Embryonic facial prominence (tissue), 1 donor: ENCODE measurements around the gene RAB3D.
"Not testable (repeated sequence)": the region's sequence is repeated elsewhere in the genome, so short reads cannot be mapped to it uniquely, and the experiment has no call there.

Source experiments
- DNase-seq: peaks from one replicate; pipeline ENCODE4 v3.0.0-alpha.2; 2016; ENCODE audit errors: extremely low spot score

RAB3D gene

GRCh38 chr19:11339254-11340098 lies at the start of gene RAB3D:
Gene RAB3D, minus strand, starts transcription at chr19:11339657. Its CDS starts 2,258 bp downstream, at chr19:11337399.
- peak; percentile 76 for DNase-seq

GRCh38 chr19:11387162-11388034 lies 47.9 kb upstream of the RAB3D start:
- no peak for DNase-seq

GRCh38 chr19:11384778-11385129 lies 45.3 kb upstream of the RAB3D start:
- DNase-seq = no peak

GRCh38 chr19:11383706-11384048 lies 44.2 kb upstream of the RAB3D start:
- no peak for DNase-seq

GRCh38 chr19:11382898-11383705 lies 43.6 kb upstream of the RAB3D start:
- no peak for DNase-seq

- DNase-seq = peak; percentile 92
Observed at GRCh38 chr19:11380653-11381537, 41.4 kb upstream of the RAB3D start.

GRCh38 chr19:11379857-11380350 lies 40.4 kb upstream of the RAB3D start:
- no peak for DNase-seq

- not testable (repeated sequence) for DNase-seq
Observed at GRCh38 chr19:11379269-11379845, 39.9 kb upstream of the RAB3D start.

- DNase-seq = no peak
Observed at GRCh38 chr19:11378319-11379189, 39.1 kb upstream of the RAB3D start.

- no peak for DNase-seq
Observed at GRCh38 chr19:11377756-11378155, 38.3 kb upstream of the RAB3D start.

- no peak for DNase-seq
Observed at GRCh38 chr19:11377237-11377636, 37.8 kb upstream of the RAB3D start.

GRCh38 chr19:11375143-11375948 lies 35.9 kb upstream of the RAB3D start:
- DNase-seq = no peak

GRCh38 chr19:11374433-11375142 lies 35.1 kb upstream of the RAB3D start, which contains the start of gene SWSAP1:
Gene SWSAP1, plus strand, starts transcription at chr19:11374666. Its CDS starts 15 bp downstream, at chr19:11374681.
- peak; percentile 100 for DNase-seq

GRCh38 chr19:11373885-11374432 lies 34.5 kb upstream of the RAB3D start:
- no peak for DNase-seq

GRCh38 chr19:11373166-11373884 lies 33.9 kb upstream of the RAB3D start:
- DNase-seq = no peak

- no peak for DNase-seq
Observed at GRCh38 chr19:11370744-11371143, 31.3 kb upstream of the RAB3D start.

- DNase-seq = no peak
Observed at GRCh38 chr19:11367528-11367927, 28.1 kb upstream of the RAB3D start.
